Activated CD8-positive, alpha-beta memory T cell treated with anti-CD3 and anti-CD28 coated beads for 36 hours (primary cell): ENCODE results near the gene FUT3. TPM values are rescaled to one million over a fixed set of nuclear protein-coding genes. Genes with fewer than 3 reads are reported as not detected.

Experiments used
- CTCF ChIA-PET: fragments of 350-600 bp; sonication (Branson Sonifier 250); formaldehyde crosslinking; loops from one replicate; lab custom pipeline; 2021; ENCODE audit warnings: antibody characterized with exemption; lab: Charles Lee
- POLR2A ChIA-PET: fragments of 350-600 bp; sonication (Branson Sonifier 250); formaldehyde crosslinking; loops from one replicate; lab custom pipeline; 2021; ENCODE audit warnings: antibody characterized with exemption; lab: Charles Lee
- total RNA-seq, 2 experiments: library from RNA; stranded (reverse); gene quantifications; one replicate each; pipeline ENCODE4 v1.2.3, GENCODE V29; 2021

FUT3 gene
- total RNA-seq, 2 experiments from 2014 or later, result not detected

- ChIA-PET POLR2A (no interaction called here), CTCF (interaction anchor here (0.6 to 1.2 kb wide), 2 partner anchors 11 to 219 kb away, joined by 3 read pairs; no protein-coding TSS in a partner anchor)
Observed at GRCh38 chr19:5798244-5798643, 53.0 kb downstream of the FUT3 start.

DNA sequence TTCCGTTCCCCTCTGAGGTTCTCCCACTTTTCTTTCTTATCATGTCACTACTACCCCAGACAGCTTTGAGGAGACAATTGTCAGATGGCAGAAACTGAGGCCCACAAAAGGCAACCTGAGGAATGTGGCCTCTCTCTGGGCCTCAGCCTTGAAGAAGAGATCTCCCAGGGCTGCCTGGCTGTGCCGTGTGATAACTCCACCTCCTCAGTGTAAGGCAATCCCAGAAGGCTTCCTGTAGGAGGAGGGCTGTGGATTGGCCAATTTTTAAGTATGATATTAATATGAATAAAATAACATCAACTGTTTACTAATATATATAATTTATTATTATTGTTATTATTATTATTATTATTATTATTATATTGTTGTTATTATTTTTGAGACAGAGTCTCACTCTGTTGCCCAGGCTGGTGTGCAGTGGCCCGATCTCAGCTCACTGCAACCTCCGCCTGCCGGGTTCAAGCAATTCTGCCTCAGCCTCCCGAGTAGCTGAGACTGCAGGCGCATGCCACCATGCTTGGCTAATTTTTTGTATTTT, 55.8 kb downstream of the FUT3 start:
- POLR2A ChIA-PET, result no interaction called here
- CTCF ChIA-PET, result interaction anchor here (1.2 to 2.7 kb wide), 3 partner anchors 9 to 72 kb away, joined by 4 to 15 read pairs (median 4); no protein-coding TSS in a partner anchor

GRCh38 chr19:5793188-5793587, 58.1 kb downstream of the FUT3 start:
- ChIA-PET POLR2A (no interaction called here), CTCF (interaction anchor here (0.6 to 2.7 kb wide), 4 partner anchors 11 to 514 kb away, joined by 3 to 15 read pairs (median 4); no protein-coding TSS in a partner anchor)

Other genes starting within 250 kb of the FUT3 start
- gene SAFB2, start 228.7 kb downstream of the FUT3 start, total RNA-seq, result 10 to 100 TPM; 78.5 to 83.6 TPM
- 100 to 1,000 TPM; 128 to 129 TPM for gene SAFB, start 228.4 kb downstream of the FUT3 start, total RNA-seq
- 10 to 100 TPM; 54.6 to 62.1 TPM for gene MICOS13, start 170.9 kb downstream of the FUT3 start, total RNA-seq
- gene HSD11B1L, start 170.4 kb downstream of the FUT3 start, total RNA-seq, result 1 to 10 TPM; 1.8 to 2.2 TPM
- 1,000 to 10,000 TPM; 1,455 to 1,458 TPM for gene RPL36, start 161.2 kb downstream of the FUT3 start, total RNA-seq
- 100 to 1,000 TPM; 284 to 290 TPM for gene LONP1, start 131.3 kb downstream of the FUT3 start, total RNA-seq
- gene CATSPERD, start 130.8 kb downstream of the FUT3 start, total RNA-seq, result not detected
- gene PRR22, start 66.7 kb downstream of the FUT3 start, total RNA-seq, result 1 to 10 TPM; 8.5 to 9.9 TPM
- 10 to 100 TPM; 85.1 to 94.6 TPM for gene DUS3L, start 60.3 kb downstream of the FUT3 start, total RNA-seq
- gene NRTN, start 46.4 kb downstream of the FUT3 start, total RNA-seq, result under 1 TPM in 1 of 2 experiments, not detected in 1; 0.25 TPM
- gene FUT6, start 11.7 kb downstream of the FUT3 start, total RNA-seq, result not detected
- gene FUT5, start 19.1 kb upstream of the FUT3 start, total RNA-seq, result not detected
- gene NDUFA11, start 52.3 kb upstream of the FUT3 start, total RNA-seq, result 100 to 1,000 TPM; 238 to 252 TPM
- 1 to 10 TPM; 1.7 to 1.9 TPM for gene VMAC, start 53.4 kb upstream of the FUT3 start, total RNA-seq
- gene CAPS, start 62.8 kb upstream of the FUT3 start, total RNA-seq, result 1 to 10 TPM; 1.7 to 2.2 TPM
- 100 to 1,000 TPM in 1 of 2 experiments, 10 to 100 TPM in 1; 98.8 to 104 TPM for gene RANBP3, start 126.7 kb upstream of the FUT3 start, total RNA-seq